Measurements from ENCODE around the gene AKAP13.

AKAP13 gene

GRCh38 chr15:85672332-85673084 lies 292.1 kb downstream of the AKAP13 start:
- DNase-seq (ENCODE audit: low read depth) = no peak

GRCh38 chr15:85673326-85673725 lies 292.9 kb downstream of the AKAP13 start:
- DNase-seq (ENCODE audit: low read depth) = no peak

- no peak for DNase-seq (ENCODE audit: low read depth)
Observed at GRCh38 chr15:85676342-85677098, 296.1 kb downstream of the AKAP13 start.

DNA sequence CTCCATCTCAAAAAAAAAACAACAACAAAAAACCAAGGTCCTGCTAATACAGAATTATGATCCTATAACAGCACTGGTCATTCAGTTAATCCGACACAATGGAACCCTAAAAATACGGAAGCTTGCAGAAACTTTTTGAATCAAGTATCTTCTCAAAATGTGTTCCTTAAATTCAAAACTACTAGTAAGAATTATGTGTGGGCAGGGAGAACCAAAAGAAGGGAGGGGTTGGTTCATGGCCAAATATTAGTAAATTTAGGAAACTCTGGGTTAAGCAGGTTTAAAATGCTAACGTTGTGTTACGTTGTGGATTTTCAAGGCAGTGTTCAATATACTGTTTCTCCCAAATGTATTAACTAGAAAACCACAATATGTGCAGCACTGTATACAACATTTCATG lies 298.8 kb downstream of the AKAP13 start:
- no peak for DNase-seq (ENCODE audit: low read depth)

- no peak for DNase-seq (ENCODE audit: low read depth)
Observed at GRCh38 chr15:85681386-85681785, 301.0 kb downstream of the AKAP13 start.

GRCh38 chr15:85684174-85684710 lies 303.8 kb downstream of the AKAP13 start:
- DNase-seq (ENCODE audit: low read depth) = no peak

DNA sequence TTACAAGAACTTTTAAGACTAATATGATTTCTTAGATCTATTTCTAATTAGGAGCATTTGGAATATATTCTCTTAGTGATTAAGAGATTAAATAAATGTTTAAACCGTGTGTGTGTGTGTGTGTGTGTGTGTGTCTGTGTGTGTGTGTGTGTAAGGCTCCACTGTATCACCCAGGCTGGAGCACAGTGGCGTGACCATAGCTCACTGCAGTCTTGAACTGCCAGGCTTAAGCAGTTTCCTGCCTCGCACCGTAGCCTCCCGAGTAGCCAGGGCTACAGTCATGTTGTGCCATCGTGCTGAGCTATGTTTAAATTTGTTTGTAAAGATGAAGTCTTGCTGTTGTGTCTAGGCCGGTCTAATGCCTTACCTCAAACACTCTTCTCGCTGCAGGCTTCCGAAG lies 305.0 kb downstream of the AKAP13 start:
- no peak for DNase-seq (ENCODE audit: low read depth)

- no peak for DNase-seq (ENCODE audit: low read depth)
Observed at GRCh38 chr15:85687329-85687728, 306.9 kb downstream of the AKAP13 start.

DNA sequence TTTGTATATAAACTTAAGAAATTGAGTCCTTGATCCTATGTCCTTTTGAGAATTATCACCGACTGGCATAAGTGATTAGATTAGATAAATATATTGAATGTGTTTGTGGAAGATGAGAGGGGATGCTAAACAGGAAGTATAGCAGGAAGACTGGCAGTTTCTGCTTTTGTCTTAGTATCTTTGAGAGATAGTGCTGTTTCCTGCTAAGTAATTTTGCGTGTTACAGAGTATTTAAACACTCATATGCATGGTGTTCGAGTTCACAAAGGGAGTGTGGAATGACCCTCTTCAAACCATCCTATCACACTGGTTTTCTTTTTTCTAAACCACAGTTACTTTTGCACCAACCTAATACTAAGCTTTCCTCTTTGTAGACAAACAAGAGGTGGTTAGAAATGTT lies 308.3 kb downstream of the AKAP13 start:
- DNase-seq (ENCODE audit: low read depth) = no peak

- no peak for DNase-seq (ENCODE audit: low read depth)
Observed at GRCh38 chr15:85689729-85690128, 309.3 kb downstream of the AKAP13 start.

DNA sequence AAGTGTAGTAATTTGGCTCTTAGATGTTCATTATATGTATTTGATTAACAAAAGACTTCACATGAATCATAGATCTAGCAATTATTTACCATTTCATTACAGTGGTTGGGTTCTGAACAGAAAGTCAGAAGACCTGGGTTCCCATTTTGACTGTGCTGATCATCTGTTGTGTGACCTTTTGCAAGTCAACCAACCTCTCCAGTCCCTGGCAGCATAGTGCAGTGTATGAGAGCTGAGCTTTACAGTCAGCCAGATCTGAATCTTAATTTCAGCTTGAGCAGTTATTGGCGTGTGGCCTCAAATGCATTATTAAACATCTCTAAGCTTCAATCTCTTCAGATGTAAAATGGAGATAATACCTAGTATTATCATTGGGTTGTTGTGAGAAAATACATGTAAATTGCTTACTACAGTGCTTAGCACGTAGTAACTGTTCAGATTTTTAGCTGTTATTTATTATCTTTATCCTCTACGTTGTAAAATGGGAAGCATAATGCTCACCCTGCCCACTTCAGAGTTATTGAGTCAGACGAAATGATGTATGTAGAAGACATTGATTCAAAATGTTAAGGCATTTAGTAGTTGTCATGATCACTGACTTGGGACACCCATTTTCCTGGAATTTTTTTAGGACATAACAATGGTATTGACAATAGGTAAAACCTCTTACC lies 310.3 kb downstream of the AKAP13 start:
- DNase-seq (ENCODE audit: low read depth) = no peak

- no peak for DNase-seq (ENCODE audit: low read depth)
Observed at GRCh38 chr15:85691350-85692240, 311.2 kb downstream of the AKAP13 start.

DNA sequence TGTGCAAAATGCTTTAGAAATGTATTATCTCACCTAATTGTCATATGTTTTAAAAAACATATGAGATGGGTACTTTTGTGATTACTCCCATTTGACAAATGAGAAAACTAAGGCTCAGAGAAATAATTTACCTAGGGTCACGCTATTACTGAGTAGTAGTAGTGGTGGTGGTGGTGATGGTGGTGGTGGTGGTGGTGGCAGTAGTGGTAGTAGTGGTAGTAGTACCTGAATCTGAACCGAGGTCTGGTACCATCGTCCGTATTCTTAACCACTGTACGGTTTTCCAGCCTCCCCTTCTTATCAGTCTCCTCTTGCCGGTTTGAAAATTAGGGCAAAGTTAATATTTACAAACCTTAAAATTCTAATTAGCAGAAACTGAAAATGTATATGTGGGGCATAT lies 311.9 kb downstream of the AKAP13 start:
- DNase-seq (ENCODE audit: low read depth) = no peak

DNA sequence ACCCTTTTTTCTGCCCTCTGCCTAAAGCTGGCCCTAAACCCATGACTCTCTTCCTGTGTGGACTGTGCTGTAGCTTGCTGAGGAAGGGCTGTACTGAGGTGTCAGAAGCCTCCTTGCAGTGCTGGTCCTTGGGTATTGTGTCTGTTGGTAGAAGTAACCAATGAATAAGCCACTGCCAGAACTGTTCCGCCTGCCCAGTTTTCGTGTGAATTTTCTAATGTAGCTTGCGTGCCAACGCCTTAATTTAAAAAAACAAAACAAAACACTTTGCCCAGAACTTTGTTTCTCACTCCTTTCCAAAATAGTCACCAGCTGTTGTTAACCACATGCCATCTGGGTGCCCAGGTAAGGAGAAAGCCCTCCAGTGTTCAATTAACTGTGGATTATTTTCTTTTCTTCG lies 312.5 kb downstream of the AKAP13 start:
- DNase-seq (ENCODE audit: low read depth) = no peak

- no peak for DNase-seq (ENCODE audit: low read depth)
Observed at GRCh38 chr15:85693277-85693676, 312.9 kb downstream of the AKAP13 start.

- DNase-seq (ENCODE audit: low read depth) = no peak
Observed at GRCh38 chr15:85694091-85694490, 313.7 kb downstream of the AKAP13 start.

DNA sequence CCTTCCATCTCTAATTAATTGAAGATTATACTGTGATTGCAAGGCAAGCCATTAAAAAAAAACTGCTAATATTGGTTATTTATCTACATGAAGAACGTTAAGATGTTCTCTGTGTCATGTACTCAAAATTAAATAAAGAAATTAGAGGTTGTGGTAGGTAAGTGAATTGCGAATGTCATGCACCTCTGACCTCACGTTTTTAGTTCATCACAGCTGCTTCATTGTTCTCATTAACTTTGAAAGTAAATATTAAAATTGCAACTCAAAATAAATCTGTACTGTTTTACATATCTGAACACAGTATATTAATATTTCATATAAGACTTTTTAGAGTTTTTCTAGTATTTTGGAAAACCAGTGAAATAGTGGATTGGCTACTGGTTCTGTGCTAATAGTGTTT lies 320.4 kb downstream of the AKAP13 start:
- no peak for DNase-seq (ENCODE audit: low read depth)

GRCh38 chr15:85702321-85703101 lies 322.1 kb downstream of the AKAP13 start:
- DNase-seq (ENCODE audit: low read depth) = no peak

GRCh38 chr15:85704066-85704465 lies 323.7 kb downstream of the AKAP13 start:
- no peak for DNase-seq (ENCODE audit: low read depth)

DNA sequence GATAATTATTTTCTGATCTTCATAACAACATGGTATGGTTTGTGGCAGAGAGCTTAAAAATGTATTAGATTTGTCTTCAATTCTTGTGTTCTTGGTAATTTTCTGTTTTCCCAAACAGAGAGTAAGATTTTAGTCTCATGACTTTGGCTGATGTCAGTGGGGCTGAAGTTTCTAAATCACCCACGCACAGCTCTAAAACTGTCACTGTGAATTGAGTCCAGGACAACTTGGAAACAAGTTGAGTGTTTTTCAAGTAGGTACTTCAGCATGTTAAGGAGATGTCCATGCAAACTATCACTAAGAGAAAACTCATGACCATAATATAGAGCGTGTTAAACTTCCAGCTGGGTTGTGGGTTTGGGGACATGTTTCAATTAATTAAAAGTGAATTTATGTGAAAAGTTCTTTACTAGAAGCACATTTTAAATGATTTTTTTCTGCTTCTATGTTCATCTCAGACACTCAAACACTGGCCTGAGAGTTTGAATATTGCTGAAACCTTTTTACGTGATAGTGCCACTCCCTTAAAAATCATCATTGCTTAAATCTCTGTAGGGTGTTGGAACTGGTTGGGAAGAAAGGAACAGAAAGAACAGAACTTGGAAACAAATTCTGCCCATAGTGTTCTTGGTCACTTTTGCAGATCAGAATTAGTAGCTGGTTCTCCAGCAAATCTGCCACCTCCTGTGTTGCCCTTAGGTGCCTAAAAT lies 324.5 kb downstream of the AKAP13 start:
- no peak for DNase-seq (ENCODE audit: low read depth)
